GM12872 (cell line): ENCODE measurements around the gene GNG7.

Source experiments
- TF ChIP-seq, protein P1 (sequence below): IDR thresholded peaks from 3 replicates; pipeline ENCODE4 v1.5.1; 2011; ENCODE audit warnings: low read depth, mild to moderate bottlenecking, low read length, moderate library complexity; ENCODE audit not compliant: insufficient read depth

Gene GNG7

DNA sequence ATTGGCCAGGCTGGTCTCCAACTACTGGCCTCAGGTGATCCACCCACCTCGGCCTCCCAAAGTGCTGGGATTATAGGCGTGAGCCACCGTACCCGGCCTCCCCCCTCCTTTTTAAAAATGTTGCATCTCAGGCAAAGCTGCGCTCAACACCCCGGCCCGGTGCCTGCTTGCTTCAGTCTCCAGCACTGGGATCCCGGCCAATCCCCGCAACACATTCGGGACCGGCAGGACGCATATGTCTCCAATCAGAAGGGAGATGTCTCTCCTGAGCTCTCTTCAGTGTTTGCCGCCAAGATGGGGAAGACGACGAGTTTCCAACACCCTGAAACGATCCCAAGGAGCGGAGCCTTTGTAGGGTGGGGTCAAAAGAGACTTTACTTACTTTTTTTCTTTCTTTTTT lies 16.1 kb downstream of the GNG7 start:
- TF ChIP-seq, protein P1, sequence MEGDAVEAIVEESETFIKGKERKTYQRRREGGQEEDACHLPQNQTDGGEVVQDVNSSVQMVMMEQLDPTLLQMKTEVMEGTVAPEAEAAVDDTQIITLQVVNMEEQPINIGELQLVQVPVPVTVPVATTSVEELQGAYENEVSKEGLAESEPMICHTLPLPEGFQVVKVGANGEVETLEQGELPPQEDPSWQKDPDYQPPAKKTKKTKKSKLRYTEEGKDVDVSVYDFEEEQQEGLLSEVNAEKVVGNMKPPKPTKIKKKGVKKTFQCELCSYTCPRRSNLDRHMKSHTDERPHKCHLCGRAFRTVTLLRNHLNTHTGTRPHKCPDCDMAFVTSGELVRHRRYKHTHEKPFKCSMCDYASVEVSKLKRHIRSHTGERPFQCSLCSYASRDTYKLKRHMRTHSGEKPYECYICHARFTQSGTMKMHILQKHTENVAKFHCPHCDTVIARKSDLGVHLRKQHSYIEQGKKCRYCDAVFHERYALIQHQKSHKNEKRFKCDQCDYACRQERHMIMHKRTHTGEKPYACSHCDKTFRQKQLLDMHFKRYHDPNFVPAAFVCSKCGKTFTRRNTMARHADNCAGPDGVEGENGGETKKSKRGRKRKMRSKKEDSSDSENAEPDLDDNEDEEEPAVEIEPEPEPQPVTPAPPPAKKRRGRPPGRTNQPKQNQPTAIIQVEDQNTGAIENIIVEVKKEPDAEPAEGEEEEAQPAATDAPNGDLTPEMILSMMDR: no peak

DNA sequence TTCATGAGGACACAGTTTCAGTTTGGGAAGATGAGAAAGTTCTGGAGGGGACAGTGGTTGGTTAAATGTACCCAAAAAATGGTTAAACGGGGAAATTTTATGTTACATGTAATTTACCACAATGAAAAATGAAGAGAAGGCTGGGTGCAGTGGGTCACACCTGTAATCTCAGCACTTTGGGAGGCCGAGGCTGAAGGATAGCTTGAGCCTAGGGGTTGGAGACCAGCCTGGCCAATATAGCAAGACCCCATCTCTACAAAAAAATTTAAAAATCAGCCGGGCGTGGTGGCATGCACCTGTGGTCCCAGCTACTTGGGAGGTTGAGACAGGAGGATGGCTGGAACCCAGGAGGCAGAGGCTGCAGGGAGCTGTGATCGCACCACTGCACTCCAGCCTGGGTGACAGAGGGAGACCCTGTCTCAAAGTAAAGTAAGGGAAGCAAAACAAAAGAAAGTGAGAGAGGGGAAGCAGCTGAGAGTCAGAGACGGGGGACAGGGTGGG lies 17.2 kb downstream of the GNG7 start:
- TF ChIP-seq, protein P1: no peak

DNA sequence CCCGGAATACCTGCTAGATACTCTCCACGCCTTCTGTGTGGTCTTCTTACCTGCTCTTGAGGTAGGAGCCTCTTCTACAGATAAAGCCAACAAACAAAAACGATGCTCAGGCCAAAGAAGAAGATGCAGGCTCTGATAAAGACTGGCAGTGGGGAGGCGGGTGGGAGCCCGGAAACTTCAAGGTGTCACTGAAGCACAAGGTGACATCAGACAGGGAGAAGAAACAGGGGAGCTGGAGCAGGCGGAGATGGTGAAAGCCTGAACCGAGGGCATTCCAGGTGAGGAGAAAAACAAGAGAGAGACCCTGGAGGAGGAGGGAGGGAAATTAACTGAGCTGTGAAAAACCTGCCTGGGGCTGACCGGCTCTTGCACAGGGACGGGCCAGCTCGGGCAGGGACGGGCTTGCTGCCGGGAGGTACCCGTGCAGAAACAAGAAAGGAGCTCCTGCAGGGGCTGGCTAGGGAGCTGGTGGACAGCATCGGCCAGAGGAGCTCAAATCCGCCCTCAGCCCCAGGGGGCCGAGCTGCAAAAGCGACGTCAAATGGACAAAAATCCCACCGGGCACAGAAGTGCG lies 19.0 kb downstream of the GNG7 start:
- TF ChIP-seq, protein P1: no peak

DNA sequence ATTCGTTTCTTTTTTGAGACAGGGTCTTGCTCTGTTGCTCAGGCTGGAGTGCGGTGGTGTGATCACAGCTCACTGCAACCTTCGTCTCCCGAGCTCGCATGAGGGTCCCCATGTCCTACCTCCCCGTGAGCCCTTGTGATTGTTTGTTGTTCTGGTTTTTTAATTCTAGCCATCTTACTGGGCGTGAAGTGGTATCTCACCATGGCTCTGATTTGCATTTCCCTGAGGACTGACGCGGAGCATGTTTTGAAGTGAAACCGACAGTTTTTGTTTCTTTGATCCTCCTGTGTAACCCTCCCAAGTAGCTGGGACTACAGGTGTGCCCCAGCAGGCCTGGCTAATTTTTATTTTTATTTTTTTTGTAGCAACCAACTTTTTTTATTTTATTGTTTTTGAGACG lies 21.7 kb downstream of the GNG7 start:
- TF ChIP-seq, protein P1: no peak

DNA sequence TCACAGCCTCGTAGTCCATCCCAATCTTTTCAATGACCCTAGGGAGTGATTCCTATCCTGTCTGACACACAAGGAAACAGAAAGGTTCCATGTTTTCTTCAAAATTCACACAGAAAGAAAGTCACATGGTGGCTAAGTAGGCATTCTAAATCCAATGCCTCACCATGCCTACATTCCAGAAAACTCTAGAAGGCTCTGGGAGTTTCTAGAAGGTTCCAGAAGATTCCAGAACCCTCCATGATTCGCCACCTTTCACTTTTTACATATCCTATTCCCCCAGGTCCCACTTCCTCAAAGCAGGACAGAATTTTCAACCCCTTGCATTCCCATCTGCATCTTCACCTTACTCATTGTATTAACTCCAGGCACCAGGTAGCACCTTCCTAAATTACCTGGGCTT lies 23.1 kb downstream of the GNG7 start:
- TF ChIP-seq, protein P1: no peak

DNA sequence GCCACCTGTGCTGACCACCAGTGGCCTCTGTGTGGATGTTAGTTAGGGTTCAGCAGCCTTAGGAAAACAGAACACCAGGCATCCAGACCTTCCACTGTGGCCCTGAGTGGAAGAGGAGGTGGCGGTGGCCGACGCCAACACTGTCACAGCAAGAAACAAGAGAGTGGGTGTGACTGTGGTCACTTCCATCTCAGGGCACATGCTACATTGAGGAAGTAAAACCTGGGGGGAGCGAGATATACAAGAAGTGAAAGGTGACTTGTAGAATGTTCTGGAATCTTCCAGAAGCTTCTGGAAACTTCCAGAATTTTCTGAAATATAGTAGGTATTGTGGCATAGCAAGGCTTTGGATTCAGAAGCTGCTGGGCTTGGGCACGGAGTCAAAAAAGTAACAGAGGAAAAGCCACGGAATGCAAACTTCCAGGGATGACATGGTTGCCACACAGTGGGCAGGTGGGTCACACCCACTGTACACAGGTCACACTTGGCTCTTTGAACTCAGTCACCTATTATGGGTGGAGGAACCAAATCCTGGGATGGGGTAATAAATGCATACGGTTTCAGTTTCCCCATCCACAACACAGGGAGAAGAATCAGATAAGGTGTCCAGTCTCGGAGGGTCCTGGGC lies 24.3 kb downstream of the GNG7 start:
- TF ChIP-seq, protein P1: no peak

DNA sequence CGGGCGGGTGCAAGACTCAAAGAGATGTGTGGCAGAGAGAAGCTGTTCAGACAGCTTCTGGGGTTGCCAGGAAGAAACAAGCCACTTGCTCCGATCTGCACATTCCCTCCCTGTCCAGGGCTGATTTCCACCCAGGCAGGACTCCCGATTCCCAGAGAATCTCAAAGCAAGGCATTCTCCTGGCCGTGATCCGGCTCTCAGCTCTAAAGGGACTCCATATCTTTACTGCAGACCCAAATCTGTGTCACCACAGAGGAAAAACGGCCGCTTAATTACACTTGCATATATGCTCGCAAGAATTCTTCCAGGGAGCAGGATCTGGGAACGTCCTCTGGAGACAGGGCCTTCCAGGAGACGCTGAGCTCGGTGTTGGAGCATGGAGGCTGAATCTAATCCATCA lies 25.7 kb downstream of the GNG7 start:
- TF ChIP-seq, protein P1: no peak
